ENCODE measurements around the gene MBOAT2.

MBOAT2 gene

GRCh38 chr2:9015998-9016397, 12.5 kb upstream of the MBOAT2 start:
- no peak for DNase-seq

- no peak for DNase-seq
Observed at GRCh38 chr2:9013403-9013802, 9.9 kb upstream of the MBOAT2 start.

GRCh38 chr2:9010866-9011265, 7.4 kb upstream of the MBOAT2 start:
- no peak for DNase-seq

- DNase-seq: no peak
Observed at GRCh38 chr2:9008951-9009664, 5.6 kb upstream of the MBOAT2 start.

GRCh38 chr2:9006368-9006767, 2.9 kb upstream of the MBOAT2 start:
- no peak for DNase-seq

GRCh38 chr2:9004338-9005204, 1.1 kb upstream of the MBOAT2 start:
- DNase-seq: no peak

- no peak for DNase-seq
Observed at GRCh38 chr2:9003366-9003615, 193 bp downstream of the MBOAT2 start.

GRCh38 chr2:9002637-9003365, 683 bp downstream of the MBOAT2 start:
- DNase-seq: peak in 7 of 14 donors; percentile 22 to 63 (median 52)

- DNase-seq: peak in 1 of 14 donors; percentile 22
Observed at GRCh38 chr2:9002313-9002636, 1.2 kb downstream of the MBOAT2 start.

GRCh38 chr2:9001778-9002177, 1.7 kb downstream of the MBOAT2 start:
- no peak for DNase-seq

GRCh38 chr2:9001229-9001628, 2.3 kb downstream of the MBOAT2 start:
- no peak for DNase-seq

- no peak for DNase-seq
Observed at GRCh38 chr2:9000442-9000841, 3.0 kb downstream of the MBOAT2 start.

- no peak for DNase-seq
Observed at GRCh38 chr2:8999797-9000196, 3.7 kb downstream of the MBOAT2 start.

GRCh38 chr2:8999102-8999446, 4.4 kb downstream of the MBOAT2 start:
- no peak for DNase-seq

GRCh38 chr2:8998418-8999101, 4.9 kb downstream of the MBOAT2 start:
- no peak for DNase-seq

GRCh38 chr2:8997631-8998030, 5.9 kb downstream of the MBOAT2 start:
- DNase-seq: no peak

GRCh38 chr2:8997108-8997507, 6.4 kb downstream of the MBOAT2 start:
- DNase-seq: no peak

GRCh38 chr2:8996006-8996405, 7.5 kb downstream of the MBOAT2 start:
- DNase-seq: no peak

- DNase-seq: no peak
Observed at GRCh38 chr2:8994386-8994785, 9.1 kb downstream of the MBOAT2 start.

- DNase-seq: no peak
Observed at GRCh38 chr2:8993902-8994278, 9.6 kb downstream of the MBOAT2 start.

GRCh38 chr2:8993196-8993901, 10.1 kb downstream of the MBOAT2 start:
- DNase-seq: no peak

GRCh38 chr2:8992643-8993042, 10.8 kb downstream of the MBOAT2 start:
- DNase-seq: no peak

All from C1 segment of cervical spinal cord (tissue), 14 donors.